ENCODE results near the gene MAMSTR.

DNA sequence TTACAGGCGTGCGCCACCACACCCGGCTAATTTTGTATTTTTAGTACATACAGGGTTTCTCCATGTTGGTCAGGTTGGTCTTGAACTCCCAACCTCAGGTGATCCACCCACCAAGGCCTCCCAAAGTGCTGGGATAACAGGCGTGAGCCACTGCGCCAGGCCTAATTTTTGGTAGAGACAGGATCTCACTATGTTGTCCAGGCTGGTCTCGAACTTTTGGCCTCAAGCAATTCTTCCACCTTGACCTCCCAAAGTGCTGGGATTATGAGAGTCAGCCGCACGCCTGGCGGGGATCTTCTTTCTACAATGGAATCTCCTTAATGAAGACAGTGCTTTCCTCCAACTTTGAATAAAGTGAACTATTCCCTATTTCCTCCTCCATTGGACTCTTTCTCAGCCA is 15.1 kb upstream of the MAMSTR start:
- no peak for TF ChIP-seq HOXA7 (CRISPR knock-in tag; IDR thresholded peaks at IDR 0.05; ENCODE audit: borderline replicate concordance)
- TF ChIP-seq ZNF350 (tag by site-specific recombination; IDR thresholded peaks at IDR 0.05): no peak
- TF ChIP-seq, protein P1, sequence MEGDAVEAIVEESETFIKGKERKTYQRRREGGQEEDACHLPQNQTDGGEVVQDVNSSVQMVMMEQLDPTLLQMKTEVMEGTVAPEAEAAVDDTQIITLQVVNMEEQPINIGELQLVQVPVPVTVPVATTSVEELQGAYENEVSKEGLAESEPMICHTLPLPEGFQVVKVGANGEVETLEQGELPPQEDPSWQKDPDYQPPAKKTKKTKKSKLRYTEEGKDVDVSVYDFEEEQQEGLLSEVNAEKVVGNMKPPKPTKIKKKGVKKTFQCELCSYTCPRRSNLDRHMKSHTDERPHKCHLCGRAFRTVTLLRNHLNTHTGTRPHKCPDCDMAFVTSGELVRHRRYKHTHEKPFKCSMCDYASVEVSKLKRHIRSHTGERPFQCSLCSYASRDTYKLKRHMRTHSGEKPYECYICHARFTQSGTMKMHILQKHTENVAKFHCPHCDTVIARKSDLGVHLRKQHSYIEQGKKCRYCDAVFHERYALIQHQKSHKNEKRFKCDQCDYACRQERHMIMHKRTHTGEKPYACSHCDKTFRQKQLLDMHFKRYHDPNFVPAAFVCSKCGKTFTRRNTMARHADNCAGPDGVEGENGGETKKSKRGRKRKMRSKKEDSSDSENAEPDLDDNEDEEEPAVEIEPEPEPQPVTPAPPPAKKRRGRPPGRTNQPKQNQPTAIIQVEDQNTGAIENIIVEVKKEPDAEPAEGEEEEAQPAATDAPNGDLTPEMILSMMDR (tag by site-specific recombination; IDR thresholded peaks at IDR 0.05): no peak
- no peak for TF ChIP-seq ZNF112 (tag by site-specific recombination; IDR thresholded peaks at IDR 0.05)
- no peak for TF ChIP-seq ZNF274 (IDR thresholded peaks at IDR 0.05; ENCODE audit: low read length)
- no peak for TF ChIP-seq ZNF274 (tag by site-specific recombination; IDR thresholded peaks at IDR 0.05; ENCODE audit: borderline replicate concordance)
- TF ChIP-seq, protein P2, sequence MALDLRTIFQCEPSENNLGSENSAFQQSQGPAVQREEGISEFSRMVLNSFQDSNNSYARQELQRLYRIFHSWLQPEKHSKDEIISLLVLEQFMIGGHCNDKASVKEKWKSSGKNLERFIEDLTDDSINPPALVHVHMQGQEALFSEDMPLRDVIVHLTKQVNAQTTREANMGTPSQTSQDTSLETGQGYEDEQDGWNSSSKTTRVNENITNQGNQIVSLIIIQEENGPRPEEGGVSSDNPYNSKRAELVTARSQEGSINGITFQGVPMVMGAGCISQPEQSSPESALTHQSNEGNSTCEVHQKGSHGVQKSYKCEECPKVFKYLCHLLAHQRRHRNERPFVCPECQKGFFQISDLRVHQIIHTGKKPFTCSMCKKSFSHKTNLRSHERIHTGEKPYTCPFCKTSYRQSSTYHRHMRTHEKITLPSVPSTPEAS (tag by site-specific recombination; IDR thresholded peaks at IDR 0.05): no peak
- TF ChIP-seq, protein P3, sequence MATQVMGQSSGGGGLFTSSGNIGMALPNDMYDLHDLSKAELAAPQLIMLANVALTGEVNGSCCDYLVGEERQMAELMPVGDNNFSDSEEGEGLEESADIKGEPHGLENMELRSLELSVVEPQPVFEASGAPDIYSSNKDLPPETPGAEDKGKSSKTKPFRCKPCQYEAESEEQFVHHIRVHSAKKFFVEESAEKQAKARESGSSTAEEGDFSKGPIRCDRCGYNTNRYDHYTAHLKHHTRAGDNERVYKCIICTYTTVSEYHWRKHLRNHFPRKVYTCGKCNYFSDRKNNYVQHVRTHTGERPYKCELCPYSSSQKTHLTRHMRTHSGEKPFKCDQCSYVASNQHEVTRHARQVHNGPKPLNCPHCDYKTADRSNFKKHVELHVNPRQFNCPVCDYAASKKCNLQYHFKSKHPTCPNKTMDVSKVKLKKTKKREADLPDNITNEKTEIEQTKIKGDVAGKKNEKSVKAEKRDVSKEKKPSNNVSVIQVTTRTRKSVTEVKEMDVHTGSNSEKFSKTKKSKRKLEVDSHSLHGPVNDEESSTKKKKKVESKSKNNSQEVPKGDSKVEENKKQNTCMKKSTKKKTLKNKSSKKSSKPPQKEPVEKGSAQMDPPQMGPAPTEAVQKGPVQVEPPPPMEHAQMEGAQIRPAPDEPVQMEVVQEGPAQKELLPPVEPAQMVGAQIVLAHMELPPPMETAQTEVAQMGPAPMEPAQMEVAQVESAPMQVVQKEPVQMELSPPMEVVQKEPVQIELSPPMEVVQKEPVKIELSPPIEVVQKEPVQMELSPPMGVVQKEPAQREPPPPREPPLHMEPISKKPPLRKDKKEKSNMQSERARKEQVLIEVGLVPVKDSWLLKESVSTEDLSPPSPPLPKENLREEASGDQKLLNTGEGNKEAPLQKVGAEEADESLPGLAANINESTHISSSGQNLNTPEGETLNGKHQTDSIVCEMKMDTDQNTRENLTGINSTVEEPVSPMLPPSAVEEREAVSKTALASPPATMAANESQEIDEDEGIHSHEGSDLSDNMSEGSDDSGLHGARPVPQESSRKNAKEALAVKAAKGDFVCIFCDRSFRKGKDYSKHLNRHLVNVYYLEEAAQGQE (tag by site-specific recombination; IDR thresholded peaks at IDR 0.05): no peak
- TF ChIP-seq, protein P4, sequence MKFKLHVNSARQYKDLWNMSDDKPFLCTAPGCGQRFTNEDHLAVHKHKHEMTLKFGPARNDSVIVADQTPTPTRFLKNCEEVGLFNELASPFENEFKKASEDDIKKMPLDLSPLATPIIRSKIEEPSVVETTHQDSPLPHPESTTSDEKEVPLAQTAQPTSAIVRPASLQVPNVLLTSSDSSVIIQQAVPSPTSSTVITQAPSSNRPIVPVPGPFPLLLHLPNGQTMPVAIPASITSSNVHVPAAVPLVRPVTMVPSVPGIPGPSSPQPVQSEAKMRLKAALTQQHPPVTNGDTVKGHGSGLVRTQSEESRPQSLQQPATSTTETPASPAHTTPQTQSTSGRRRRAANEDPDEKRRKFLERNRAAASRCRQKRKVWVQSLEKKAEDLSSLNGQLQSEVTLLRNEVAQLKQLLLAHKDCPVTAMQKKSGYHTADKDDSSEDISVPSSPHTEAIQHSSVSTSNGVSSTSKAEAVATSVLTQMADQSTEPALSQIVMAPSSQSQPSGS (tag by site-specific recombination; IDR thresholded peaks at IDR 0.05; ENCODE audit: low read depth): no peak
- no peak for TF ChIP-seq ZNF560 (tag by site-specific recombination; IDR thresholded peaks at IDR 0.05; ENCODE audit: borderline replicate concordance)
- TF ChIP-seq MZF1 (tag by site-specific recombination; IDR thresholded peaks at IDR 0.05; ENCODE audit: borderline replicate concordance): no peak
- no peak for TF ChIP-seq GLI2 (tag by site-specific recombination; IDR thresholded peaks at IDR 0.05; ENCODE audit: borderline replicate concordance, low read depth)
- TF ChIP-seq, protein P5, sequence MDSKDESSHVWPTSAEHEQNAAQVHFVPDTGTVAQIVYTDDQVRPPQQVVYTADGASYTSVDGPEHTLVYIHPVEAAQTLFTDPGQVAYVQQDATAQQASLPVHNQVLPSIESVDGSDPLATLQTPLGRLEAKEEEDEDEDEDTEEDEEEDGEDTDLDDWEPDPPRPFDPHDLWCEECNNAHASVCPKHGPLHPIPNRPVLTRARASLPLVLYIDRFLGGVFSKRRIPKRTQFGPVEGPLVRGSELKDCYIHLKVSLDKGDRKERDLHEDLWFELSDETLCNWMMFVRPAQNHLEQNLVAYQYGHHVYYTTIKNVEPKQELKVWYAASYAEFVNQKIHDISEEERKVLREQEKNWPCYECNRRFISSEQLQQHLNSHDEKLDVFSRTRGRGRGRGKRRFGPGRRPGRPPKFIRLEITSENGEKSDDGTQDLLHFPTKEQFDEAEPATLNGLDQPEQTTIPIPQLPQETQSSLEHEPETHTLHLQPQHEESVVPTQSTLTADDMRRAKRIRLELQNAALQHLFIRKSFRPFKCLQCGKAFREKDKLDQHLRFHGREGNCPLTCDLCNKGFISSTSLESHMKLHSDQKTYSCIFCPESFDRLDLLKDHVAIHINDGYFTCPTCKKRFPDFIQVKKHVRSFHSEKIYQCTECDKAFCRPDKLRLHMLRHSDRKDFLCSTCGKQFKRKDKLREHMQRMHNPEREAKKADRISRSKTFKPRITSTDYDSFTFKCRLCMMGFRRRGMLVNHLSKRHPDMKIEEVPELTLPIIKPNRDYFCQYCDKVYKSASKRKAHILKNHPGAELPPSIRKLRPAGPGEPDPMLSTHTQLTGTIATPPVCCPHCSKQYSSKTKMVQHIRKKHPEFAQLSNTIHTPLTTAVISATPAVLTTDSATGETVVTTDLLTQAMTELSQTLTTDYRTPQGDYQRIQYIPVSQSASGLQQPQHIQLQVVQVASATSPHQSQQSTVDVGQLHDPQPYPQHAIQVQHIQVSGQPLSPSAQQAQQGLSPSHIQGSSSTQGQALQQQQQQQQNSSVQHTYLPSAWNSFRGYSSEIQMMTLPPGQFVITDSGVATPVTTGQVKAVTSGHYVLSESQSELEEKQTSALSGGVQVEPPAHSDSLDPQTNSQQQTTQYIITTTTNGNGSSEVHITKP (tag by site-specific recombination; IDR thresholded peaks at IDR 0.05): no peak
